ENCODE measurements around the gene EGR2.
A peak's percentile ranks its signal among the peaks of the same experiment; 100 is the strongest.

The EGR2 gene

GRCh38 chr10:62816331-62817120 lies at the start of gene EGR2:
Gene EGR2, minus strand, starts transcription at chr10:62816366. Its CDS starts 337 bp downstream, at chr10:62816029.
- DNase-seq (ENCODE audit: low read depth) = peak; percentile 88

DNA sequence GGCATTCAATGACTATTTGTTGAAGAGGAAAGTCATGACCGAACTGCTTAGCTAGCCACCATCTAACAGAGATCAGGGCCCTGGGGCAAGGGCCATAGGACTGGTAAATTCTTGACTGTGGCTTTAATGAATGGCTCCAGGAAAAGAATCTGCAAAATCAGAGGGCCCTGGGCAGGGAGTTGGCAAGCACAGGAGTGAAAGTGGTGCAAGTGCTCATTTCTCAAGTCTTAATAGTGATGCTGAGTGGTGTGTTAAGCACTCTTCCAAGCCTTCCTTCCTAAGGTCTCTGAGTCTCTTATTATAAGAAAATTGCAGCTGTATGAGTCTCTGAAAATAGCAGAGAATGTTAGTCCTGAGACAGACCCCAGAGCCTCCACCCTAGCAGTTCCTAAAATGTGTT lies 46.3 kb upstream of the EGR2 start:
- no peak for DNase-seq (ENCODE audit: low read depth)

GRCh38 chr10:62861507-62861906 lies 45.3 kb upstream of the EGR2 start:
- no peak for DNase-seq (ENCODE audit: low read depth)

- DNase-seq (ENCODE audit: low read depth) = no peak
These were observed 44.8 kb upstream of the EGR2 start for GRCh38 chr10:62860946-62861345.

- DNase-seq (ENCODE audit: low read depth) = no peak
These were observed 42.2 kb upstream of the EGR2 start for GRCh38 chr10:62858364-62858763.

- DNase-seq (ENCODE audit: low read depth) = no peak
These were observed 39.9 kb upstream of the EGR2 start for GRCh38 chr10:62856021-62856420.

DNA sequence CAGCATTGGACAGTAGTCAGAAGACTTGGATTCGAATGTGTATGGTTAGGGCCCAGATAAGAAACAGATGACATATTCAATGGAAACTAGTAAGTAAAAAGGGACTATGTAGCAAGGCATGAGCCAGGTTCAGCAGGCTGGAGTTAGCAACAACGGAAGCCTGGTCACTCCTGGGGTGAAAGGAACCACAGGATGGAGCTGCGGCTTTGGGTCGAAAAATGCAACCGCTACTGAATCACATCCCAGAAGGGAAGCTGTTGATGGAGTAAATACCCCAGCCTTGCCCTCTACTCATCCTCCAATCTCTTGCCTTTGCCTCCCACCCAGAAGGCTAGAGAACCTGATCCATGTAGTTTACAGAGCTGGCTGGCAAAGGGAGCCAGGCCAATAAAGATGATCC lies 37.5 kb upstream of the EGR2 start:
- DNase-seq (ENCODE audit: low read depth) = no peak

DNA sequence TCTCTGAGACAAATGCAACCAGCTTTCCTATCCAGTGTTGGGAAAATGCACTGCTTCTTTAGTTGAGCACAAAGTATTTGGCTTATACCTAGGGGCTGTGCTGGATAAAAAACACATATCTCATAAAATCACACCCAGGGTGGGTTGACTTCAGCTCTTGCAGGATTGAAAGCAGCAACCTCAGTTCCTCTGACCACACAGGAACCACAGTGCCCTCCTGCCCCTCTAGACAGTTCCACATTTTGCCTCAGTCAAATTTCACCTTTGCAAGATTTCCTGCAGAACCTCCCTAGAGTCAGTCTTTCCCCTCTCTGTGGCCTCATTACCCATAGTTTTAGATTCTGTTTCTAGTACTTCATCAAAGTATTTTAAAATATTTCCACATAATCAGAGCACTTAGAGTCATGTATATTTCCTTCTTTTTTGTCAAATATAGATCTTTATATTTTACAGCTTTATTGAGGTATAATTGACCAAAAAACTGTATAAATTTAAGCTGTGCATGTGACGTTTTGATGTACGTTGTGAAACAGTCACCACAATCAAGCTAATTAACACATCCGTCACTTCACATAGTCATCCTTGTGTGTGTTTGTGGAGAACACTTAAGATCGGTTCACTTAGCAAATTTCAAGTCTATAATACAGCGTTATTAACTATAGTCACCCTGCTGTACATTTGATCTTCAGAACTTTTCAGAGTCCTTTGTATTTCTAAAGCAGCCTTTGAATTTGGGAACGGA lies 37.0 kb upstream of the EGR2 start:
- DNase-seq (ENCODE audit: low read depth) = no peak

- DNase-seq (ENCODE audit: low read depth) = no peak
These were observed 35.3 kb upstream of the EGR2 start for GRCh38 chr10:62851442-62851841.

- no peak for DNase-seq (ENCODE audit: low read depth)
These were observed 34.5 kb upstream of the EGR2 start for GRCh38 chr10:62850646-62851045.

GRCh38 chr10:62847433-62847832 lies 31.3 kb upstream of the EGR2 start:
- no peak for DNase-seq (ENCODE audit: low read depth)

DNA sequence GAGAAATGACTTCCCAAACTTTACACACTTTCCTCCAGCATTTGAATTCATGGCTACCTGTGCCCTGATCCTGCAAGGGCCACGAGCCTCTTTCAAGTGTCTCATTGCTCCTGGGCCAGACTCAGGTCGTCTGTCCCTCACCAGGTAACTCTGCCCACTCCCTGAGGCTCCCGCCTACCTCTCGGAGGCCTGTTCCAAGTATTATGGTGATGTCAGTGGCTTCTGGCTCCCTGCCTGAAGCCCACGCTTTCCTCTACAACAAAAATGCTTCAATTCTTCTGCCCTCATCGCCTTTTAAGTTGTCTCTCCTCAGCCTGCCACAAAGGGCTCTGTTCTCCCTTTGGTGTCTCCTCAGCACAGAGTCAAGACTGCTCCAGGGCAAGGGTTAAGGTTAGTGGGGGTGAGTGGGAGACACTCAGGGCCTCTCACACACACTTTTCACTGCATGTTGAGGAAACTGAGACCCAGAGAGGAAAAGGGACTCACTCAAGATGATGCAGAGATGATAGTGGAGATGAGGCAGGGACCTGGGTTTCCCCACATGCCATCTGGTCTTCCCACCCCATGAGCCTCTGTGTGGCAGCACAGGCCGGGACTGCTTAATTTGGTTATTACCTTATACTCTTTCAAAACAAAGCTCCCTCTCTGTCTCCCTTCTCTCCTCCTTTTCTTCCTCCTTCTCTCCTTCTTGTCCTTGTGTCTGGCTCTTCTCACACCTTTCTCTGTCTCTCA lies 28.3 kb upstream of the EGR2 start:
- no peak for DNase-seq (ENCODE audit: low read depth)

DNA sequence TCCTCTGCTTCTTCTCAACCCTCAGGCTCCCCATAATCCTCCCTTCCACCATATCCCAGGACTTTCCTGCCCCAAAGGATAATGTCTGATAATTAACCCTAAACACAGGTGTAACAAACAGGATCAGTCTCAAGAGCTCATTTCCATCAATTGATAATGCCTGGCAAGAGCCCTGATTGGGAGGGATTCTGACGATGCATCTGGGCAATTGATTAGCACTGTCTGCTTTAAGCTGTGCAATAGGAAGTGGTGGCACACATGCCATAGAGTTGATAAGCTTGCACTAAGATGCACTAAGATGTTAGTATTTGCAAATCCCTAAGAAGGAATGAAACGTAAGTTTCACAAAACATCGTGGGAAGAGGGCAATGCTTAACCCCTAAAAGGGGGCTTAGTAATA lies 27.4 kb upstream of the EGR2 start:
- DNase-seq (ENCODE audit: low read depth) = no peak

- DNase-seq (ENCODE audit: low read depth) = no peak
These were observed 26.8 kb upstream of the EGR2 start for GRCh38 chr10:62842983-62843382.

GRCh38 chr10:62839590-62839989 lies 23.4 kb upstream of the EGR2 start:
- DNase-seq (ENCODE audit: low read depth) = no peak

DNA sequence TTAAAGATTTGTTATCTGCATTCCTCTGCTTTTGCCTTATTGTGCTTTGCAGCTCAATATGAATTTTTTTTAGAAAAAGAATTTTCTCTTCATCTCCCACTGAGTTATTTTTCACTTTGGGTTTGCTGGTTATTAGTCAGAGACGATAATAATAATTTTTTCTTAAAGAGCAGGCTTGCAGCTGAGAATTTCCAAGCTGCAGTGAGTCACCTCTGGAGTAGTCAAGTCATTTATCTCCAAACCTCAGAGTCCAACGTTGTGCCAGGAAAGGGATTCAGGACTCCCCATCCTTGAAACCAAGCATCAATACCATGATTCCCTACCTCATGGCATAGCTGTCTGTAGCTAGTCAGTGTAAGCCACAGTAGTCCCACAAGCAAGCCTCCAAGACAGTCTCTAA lies 15.2 kb upstream of the EGR2 start:
- DNase-seq (ENCODE audit: low read depth) = no peak

DNA sequence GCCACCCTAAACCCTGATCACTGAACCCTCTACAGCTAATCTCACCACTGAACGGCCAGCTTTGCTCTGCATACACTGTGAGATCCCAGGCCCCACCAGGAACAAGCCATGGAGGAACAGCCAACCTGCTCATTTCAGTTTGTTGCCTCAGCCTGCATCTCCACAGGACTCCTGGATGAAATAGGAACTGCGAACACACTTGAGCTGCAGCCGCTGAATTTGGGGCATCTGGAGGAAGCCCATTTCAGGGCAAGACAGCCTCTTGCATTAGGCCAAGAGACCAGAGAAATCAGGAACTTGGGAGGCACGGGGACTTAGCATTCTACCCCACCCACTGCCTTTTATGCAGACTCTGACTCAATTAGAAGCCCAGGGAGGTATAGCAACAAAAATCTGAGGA lies 14.5 kb upstream of the EGR2 start:
- DNase-seq (ENCODE audit: low read depth) = no peak

DNA sequence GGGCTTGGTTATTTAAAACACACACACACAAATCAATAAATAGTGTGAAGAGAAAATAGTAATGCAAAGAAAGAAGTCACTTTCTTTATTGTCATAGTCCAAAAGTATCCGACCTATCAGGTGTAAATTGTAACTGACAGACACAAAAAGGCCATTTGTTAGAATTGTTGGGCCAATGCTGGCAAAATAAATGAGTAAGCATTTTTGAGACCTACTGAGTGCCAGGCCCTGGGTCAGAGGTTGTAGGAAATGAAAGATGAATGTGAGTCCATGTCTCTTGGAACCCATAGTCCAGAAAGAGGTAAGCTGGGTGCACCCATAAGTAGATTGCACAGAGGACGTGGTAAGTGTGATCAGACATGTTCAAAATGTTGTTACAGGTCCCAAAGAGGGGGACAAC lies 13.5 kb upstream of the EGR2 start:
- DNase-seq (ENCODE audit: low read depth) = no peak

- DNase-seq (ENCODE audit: low read depth) = no peak
These were observed 10.1 kb upstream of the EGR2 start for GRCh38 chr10:62826273-62826672.

GRCh38 chr10:62820586-62820985 lies 4.4 kb upstream of the EGR2 start:
- DNase-seq (ENCODE audit: low read depth) = no peak

DNA sequence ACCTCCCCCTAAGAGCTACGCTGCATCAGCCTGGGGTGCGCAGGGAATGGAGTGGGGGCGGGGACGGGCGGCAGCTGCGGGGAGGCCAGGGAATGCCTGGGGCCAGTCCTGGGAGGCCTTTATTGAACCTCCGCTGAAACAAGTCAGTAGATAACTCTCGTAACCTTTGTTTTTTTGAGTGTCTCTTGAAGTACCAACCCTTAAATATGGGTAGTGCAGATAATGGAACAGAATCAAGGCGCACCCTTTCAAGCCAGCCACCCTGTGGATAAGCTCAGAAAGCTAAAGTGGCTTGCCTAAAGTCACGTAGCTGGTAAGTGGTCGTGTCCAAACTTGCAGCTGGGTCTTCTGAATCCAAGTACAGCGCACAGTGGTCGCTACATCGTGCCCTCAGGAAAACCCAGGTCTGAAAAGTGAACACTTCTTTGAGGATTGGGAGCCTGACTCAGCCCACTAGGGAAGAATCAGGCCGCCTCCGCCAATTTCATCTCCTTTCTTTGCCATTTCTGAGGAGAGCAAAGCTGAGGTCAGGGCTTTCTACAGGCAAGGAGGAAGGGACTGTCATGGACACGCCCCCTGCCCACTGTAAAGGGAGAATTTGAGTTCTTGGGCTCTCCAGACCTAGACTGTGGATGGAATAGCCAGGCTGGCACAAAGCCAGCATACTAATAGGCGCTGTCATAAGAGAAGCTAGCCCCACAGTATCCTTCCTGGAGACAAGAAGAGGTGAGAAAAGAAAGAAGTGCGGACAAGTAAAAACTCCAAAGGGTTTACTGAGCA lies 3.2 kb upstream of the EGR2 start:
- DNase-seq (ENCODE audit: low read depth) = no peak

DNA sequence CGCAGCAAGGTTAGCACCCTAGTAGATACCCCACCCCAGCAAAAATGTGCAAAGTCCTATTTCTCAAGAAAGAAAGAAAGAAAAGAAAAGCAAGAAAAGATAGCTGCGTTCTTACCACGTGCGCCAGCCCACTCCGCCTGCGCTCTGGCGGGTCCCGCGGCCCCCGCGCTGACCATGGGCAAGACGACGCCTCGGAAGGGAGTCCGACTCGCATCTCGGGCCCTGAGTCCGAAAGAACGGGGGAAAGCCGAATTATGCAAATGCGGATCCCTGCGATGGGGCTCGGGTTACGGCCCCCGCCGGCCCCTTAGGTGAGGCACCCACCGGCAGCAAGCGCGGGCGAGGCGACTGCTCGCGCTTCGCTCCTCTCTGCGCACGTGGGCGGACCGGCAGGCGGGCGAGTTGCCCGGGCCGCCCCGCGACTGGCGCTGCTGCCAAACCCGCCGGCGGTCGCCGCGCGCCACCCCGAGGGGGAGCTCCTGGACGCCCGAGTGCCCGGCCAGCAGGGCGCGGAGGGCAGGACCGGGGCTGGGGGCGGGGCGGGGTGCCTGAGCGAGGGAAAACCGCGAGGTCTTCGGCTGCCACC lies 2.4 kb upstream of the EGR2 start:
- peak; percentile 42 for DNase-seq (ENCODE audit: low read depth)

Measured in activated T-cell treated with anti-CD3 and anti-CD28 coated beads for 1 hour (primary cell).